CMK (cell line): ENCODE data around the gene SIM2.

Source experiments
- DNase-seq: peaks from one replicate; pipeline ENCODE4 v3.0.0-alpha.2; 2010; ENCODE audit warnings: low read depth

The SIM2 gene

DNA sequence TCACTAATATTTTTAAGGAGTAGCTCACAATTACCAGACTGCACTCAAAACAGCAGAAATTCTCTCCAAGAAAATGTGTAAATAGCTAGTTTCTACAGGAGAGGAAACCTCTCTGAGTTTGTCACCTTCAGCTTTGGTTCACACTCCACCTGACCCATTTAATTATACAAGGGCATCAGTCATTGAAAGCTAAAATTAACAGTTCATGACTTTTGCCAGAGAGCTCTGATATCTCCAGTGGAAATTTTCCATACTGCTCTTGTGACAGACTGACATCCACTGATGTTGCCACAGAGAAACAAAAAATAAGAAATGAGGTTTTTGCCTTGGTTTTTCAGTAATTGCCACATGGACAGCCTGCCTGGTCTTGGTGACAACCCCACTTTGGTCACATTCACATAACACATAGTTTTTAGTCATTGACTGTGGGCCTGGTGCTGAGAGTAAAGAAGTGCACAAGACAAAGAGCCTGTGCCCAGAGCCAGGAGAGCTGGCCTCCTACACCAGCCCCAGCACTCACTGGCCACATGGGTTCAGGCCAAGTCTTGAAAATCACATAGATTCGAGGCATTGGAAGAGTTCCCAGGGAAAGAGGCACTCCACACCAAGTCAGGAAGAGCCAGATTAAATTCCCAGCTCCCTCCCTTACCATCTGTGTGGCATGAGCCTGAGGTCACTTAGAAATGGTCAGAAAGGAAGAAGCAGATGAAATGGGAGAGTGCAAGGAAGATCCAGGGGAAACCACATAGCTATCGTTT is 13.8 kb upstream of the SIM2 start:
- no peak for DNase-seq

DNA sequence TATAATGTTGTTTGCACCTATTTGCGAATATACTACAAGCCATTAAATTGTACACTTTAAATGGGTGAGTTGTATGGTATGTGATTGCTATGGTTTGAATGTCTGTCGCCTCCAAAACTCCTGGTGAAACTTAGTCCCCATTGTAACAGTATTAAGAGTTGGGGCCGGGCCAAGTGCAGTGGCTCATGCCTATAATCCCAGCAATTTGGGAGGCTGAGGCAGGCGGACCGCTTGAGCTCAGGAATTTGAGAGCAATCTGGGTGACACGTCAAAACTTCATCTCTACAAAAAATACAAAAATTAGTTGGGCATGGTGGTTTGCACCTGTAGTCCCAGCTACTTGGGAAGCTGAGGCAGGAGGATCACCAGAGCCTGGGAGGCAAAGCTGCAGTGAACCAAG is 12.0 kb upstream of the SIM2 start:
- no peak for DNase-seq

DNA sequence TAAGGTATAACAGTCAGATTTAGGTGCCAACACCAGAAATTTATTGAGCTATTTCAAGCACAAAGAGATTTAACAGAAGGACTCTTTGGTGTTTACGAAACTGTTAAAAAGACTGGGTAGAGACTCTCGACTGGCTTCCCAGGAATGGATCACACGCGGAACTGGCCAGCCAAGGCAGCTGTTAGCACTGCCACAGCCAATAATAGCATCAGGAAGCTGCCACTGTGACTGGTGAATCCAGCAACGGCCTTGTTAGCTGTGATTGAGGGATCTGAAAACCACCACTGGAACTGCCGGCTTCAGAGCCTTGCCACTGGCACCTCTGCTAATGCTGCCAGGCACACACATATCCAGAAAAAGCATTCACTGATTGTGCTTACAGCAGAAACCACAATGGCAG is 10.6 kb upstream of the SIM2 start:
- no peak for DNase-seq

DNA sequence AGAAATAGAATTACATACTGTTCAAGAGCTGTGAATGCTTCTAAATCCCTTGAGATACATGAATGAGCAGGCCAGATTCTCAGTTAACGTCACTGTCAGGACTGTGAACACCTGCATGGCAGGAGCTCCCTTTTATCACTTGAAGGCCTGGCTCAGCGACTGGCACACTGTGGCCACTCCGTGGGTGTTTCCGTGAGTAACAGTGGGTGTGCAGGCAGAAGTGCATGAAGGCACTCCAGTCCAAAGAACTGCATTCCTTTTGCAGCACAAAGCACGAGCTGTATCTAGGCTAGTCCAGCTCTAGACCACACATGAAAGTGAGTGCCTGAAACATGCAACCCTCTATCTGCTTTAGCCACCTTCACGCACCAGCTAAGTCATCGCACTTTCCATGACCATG is 9.6 kb upstream of the SIM2 start:
- DNase-seq: no peak

DNA sequence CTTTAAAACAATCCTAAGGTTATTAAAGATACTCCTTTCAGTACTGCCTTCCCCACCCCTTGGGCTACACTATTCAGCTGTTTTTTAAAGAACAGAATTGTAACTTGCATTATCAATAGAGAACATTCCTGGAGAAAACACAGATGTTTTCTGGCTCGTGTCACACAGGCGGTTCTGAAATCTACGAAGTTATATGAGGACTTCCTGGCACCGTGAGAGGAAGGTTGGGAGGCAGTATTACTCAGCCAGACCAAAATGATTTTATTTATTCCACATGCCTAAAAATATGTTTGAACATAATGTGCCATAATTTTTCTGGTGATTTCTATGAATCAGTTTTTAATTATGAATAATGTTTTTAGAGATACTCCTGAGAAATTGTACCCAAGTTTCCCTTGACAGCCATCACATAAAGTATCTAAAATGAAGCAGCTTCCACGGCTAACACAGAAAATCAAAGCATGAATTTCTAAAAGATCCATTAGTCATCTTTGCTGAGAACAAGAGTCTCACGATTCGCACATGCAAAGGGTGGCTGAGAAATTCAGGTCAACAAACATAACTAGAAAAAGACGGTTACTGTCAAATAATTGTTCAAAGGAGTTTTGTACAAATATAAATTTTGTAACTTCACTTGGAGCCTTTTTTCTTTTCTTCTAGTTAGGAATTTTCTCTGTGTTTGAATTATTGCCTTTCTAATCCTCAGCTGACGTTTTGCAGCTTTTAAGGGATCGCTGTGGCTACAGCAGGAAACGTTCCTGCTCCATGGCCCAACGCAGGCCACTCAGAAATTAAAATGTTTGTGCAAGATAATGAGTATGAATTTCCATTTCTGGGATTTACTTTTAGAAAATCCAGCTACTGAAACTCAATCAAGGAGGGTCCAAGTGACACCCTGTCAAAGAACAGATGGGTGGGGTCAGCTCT is 8.0 kb upstream of the SIM2 start:
- DNase-seq: no peak

DNA sequence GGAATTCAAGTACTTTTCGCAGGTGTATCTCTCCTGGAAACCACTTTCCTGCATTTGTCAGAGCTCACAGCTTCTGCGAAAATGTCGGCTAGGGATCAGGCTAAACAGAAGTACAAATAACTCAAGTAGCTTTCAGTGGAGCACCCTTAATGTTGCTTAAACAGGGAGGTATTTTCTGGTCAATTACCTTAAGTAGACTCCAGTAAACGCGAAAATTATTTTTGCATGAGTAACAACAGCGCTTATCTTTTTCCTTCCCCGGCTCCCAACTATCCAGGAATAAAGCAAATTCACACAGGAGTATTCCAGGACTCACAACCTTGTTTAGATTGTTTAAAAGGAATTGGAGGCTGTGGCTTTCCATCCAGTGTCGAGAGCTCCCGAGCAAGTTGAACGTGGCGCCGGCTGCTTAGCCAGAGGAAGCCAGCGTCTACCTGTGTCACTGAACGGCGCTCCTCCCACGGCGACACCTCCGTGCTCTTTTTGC is 7.3 kb upstream of the SIM2 start:
- no peak for DNase-seq

GRCh38 chr21:36692114-36692834 is 6.6 kb upstream of the SIM2 start:
- DNase-seq: no peak

GRCh38 chr21:36692835-36693488 is 6.0 kb upstream of the SIM2 start:
- DNase-seq: no peak

DNA sequence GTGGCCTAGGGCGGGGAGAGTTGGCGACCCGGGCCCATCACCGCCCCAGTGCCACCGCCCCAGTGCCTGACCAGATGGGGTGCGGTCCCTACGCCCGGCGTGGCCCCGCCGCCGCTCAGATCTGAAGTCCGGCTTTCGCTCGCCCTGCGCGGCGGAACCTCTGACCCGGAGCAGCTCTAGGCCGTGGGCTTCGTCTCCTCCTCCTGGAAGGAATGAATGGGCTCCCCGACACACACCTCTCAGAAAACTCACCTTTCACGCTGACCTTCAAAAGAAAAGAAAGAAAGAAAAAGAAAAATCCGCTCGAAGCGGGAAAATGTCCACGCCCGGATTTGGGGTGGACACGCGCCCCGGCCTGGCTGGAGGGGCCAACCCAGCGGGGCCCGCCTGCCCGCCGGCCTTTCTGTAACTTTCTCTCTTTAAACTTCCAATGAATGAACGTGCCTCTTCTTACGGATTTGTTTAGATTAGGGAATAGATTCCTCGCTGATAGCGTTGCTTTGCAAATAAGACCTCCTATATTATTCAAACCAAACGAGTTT is 5.4 kb upstream of the SIM2 start:
- DNase-seq: no peak

GRCh38 chr21:36694031-36694515 is 4.8 kb upstream of the SIM2 start:
- no peak for DNase-seq

DNA sequence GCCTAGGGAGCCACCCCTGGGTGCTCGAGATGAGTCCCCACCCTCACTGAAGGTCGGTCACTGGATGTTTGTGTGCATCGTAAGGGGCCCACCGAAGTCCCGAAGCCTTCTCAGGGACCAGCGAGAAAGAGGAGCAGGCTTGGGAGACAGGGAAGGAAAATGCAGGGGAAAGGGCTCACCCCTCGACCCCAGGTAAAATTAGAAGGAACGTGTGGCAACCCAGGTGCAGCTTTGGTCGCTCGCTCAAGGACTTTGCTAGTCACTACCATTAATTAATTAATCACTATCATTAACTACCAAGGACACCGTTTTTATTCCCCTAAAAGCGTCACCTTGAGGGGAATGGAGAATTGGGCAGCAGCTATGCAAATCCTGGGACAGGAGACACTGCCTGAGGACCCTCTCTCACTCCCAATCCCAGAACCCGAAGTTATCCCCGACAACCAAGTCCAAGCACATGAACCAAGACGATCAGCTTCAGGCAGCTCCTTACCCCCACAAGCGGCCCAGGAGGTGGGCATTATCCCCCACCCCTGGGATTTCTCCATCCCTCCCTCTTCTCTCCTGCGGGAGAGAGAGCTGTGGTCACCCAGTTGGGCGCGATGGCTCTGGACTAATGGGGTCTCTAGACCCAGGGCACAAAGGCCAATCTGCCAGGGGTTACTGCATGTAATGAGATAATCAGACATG is 4.2 kb upstream of the SIM2 start:
- DNase-seq: no peak

DNA sequence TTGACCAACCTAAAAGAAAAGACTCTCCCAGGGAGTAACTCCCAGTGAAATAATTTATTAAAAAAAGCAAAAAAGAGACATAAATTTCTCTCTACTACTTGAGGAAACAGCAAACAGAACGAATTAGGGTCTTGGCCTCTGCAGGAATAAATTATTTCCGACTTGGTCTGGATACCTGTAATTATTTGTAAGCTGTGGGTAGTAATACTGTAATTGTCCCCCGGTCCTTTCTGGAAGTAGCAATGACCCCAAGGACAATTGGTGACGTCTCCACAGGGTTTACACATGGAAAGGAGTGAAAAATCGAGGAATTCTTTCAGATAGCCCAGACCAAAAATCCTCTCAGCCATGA is 3.7 kb upstream of the SIM2 start:
- DNase-seq: no peak

GRCh38 chr21:36695671-36696389 is 3.1 kb upstream of the SIM2 start:
- no peak for DNase-seq

DNA sequence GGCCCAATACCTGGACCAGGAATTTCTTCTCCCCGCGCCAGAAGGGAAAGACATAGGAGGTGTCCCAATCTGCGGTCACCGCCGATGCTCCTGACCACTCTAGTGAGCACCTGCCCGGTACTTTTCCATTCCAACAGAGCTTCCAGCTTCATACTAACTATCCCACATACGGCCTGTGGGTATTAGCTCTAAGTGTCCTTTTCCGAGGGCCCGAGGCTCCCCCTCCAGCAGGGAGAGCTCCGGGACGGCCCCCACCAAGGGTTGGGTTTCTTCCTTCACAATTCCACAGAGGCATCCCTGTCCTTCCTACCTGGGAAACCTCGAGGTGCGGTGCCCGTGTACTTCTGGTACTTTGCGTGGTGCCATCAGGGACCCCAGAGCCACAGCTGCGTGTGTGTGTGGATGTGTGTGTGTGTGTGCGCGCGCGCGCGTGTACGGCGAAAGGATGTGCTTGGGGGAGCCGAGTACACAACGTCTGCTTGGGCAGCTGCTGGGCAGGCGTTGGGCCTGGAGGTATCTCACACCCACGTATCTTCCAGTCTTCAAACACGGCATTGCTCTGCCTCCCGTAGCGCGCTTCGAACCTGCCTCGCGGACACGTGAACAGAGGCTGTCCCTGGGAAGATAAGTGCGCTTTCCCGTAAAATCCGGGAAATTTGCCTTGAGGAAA is 2.4 kb upstream of the SIM2 start:
- DNase-seq: no peak

DNA sequence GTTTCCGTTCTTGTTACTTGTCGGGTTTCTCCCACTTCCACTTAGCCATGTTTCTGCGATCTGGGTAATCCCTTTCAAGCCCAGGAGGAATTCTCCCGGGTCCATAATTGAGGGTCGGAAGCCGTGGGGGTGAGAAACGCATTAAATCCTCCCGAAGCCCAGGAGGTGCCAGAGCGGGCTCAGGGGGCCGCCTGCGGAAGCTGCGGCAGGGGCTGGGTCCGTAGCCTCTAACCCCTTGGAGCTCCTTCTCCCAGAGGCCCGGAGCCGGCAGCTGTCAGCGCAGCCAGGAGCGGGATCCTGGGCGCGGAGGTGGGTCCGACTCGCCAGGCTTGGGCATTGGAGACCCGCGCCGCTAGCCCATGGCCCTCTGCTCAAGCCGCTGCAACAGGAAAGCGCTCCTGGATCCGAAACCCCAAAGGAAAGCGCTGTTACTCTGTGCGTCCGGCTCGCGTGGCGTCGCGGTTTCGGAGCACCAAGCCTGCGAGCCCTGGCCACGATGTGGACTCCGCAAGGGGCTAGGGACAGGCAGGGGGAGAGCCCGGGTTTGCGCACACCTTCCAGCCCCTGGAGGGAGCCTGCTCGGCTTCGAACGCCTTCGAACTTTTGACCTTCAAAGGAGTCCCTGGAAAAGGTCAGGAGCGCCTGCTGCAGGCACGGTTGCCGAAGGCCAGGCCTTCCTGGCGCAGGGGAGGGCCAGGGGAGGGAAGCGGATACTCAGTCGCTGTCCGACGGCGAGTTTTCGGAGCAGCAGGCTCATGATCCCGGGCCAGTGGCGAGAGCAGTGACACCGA is 1.7 kb upstream of the SIM2 start:
- DNase-seq: no peak

DNA sequence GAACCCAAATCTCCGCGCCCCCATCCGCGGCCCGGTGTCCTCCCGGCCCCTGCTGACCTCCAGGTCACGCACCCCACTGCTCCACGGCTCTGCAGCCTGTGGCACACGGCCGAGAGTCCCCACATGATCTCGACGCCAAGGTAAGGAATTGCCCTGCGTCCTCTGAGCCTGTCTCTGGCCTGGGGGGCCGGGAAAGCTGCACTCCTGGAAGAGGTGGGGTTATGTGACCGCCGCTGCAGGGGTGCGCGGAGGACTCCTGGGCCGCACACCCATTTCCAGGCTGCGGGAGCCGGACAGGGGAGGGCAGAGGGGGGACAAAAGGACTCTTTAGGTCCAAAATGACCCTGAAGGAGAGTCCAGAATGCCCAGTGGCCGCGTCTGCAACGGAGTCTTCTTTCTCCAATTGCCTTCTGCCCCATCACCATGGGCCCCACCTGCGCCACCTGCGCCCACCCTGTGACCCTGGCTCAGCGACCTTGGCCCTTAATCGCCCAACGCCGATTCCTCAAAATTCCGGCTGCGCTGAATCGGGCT is 997 bp upstream of the SIM2 start:
- DNase-seq: no peak

GRCh38 chr21:36698385-36698980 is 432 bp upstream of the SIM2 start:
- DNase-seq: no peak
